Measurements from ENCODE around the gene TBX21.
A peak's percentile ranks its signal among the peaks of the same experiment; 100 is the strongest.
"Not testable (repeated sequence)": the region's sequence is repeated elsewhere in the genome, so short reads cannot be mapped to it uniquely, and the experiment has no call there.

The TBX21 gene

GRCh38 chr17:47739945-47740344 lies 6.9 kb downstream of the TBX21 start:
- H3K27me3 ChIP-seq (ENCODE audit: insufficient read depth, low read length); H4K8ac ChIP-seq (ENCODE audit: low read depth, low read length); H3K4me2 ChIP-seq (ENCODE audit: low read length); H2BK120ac ChIP-seq (ENCODE audit: insufficient read depth, low read length, poor library complexity); H3K18ac ChIP-seq (ENCODE audit: low read length); H3K23ac ChIP-seq (ENCODE audit: low read length); H3K79me2 ChIP-seq (ENCODE audit: control insufficient read depth, insufficient read depth, low read length, poor library complexity); H3K9ac ChIP-seq (ENCODE audit: low read length); H3K14ac ChIP-seq (ENCODE audit: low read length); H3K4ac ChIP-seq (ENCODE audit: low read depth, low read length); H3K4me3 ChIP-seq (ENCODE audit: low read depth, low read length); H3K4me1 ChIP-seq (ENCODE audit: control insufficient read depth in 1 of 2, insufficient read depth in 2 of 2, low read length in 2 of 2); H4K12ac ChIP-seq (ENCODE audit: low read depth, low read length); H3K36me3 ChIP-seq (ENCODE audit: control insufficient read depth in 1 of 2, insufficient read depth in 2 of 2, low read length in 2 of 2); H2AFZ ChIP-seq (ENCODE audit: insufficient read depth, low read length, poor library complexity); H3K79me1 ChIP-seq (ENCODE audit: low read length); H2BK12ac ChIP-seq (ENCODE audit: low read length); H3K27ac ChIP-seq (ENCODE audit: low read depth, low read length); H2BK5ac ChIP-seq (ENCODE audit: low read depth, low read length, poor library complexity); H2AK5ac ChIP-seq (ENCODE audit: low read length); H4K91ac ChIP-seq (ENCODE audit: low read depth, low read length); DNase-seq; H3K9me3 ChIP-seq (ENCODE audit: insufficient read depth, low read depth, low read length): not testable (repeated sequence)
- no CpG with 5 or more reads among the region's 12 CpGs for WGBS (ENCODE audit: extremely low coverage, insufficient coverage, insufficient read length)

- Histone ChIP-seq H3K27me3 (ENCODE audit: insufficient read depth, low read length) (no peaks in the 10 kb centered on the region), H3K36me3 (ENCODE audit: control insufficient read depth in 1 of 2, insufficient read depth in 2 of 2, low read length in 2 of 2) (no peaks in the 10 kb centered on the region), H3K18ac (ENCODE audit: low read length) (no peak overlapping the region), H3K9ac (ENCODE audit: low read length) (no peak overlapping the region), H4K12ac (ENCODE audit: low read depth, low read length) (no peak overlapping the region), H3K4me1 (ENCODE audit: control insufficient read depth in 1 of 2, insufficient read depth in 2 of 2, low read length in 2 of 2) (no peaks in the 10 kb centered on the region), H2AFZ (ENCODE audit: insufficient read depth, low read length, poor library complexity) (no peak overlapping the region), H3K4me2 (ENCODE audit: low read length) (no peak overlapping the region), H3K27ac (ENCODE audit: low read depth, low read length) (no peak overlapping the region), H2BK5ac (ENCODE audit: low read depth, low read length, poor library complexity) (no peak overlapping the region), H2AK5ac (ENCODE audit: low read length) (no peak overlapping the region), H3K9me3 (ENCODE audit: insufficient read depth, low read depth, low read length) (no peaks in the 10 kb centered on the region), H4K91ac (ENCODE audit: low read depth, low read length) (no peak overlapping the region), H3K4ac (ENCODE audit: low read depth, low read length) (no peak overlapping the region), H2BK12ac (ENCODE audit: low read length) (no peak overlapping the region), H3K14ac (ENCODE audit: low read length) (no peak overlapping the region), H4K8ac (ENCODE audit: low read depth, low read length) (no peak overlapping the region), H2BK120ac (ENCODE audit: insufficient read depth, low read length, poor library complexity) (no peak overlapping the region), H3K79me1 (ENCODE audit: low read length) (no peaks in the 10 kb centered on the region), H3K23ac (ENCODE audit: low read length) (no peak overlapping the region), H3K79me2 (ENCODE audit: control insufficient read depth, insufficient read depth, low read length, poor library complexity) (no peaks in the 10 kb centered on the region), H3K4me3 (ENCODE audit: low read depth, low read length) (peak overlapping the region; percentile 13)
- WGBS (ENCODE audit: extremely low coverage, insufficient coverage, insufficient read length) = no CpG with 5 or more reads among the region's 11 CpGs
- no peak for DNase-seq
Measured at GRCh38 chr17:47741109-47741792, 8.2 kb downstream of the TBX21 start.

GRCh38 chr17:47741793-47742145 lies 8.7 kb downstream of the TBX21 start:
- no CpG with 5 or more reads among the region's 9 CpGs for WGBS (ENCODE audit: extremely low coverage, insufficient coverage, insufficient read length)
- Histone ChIP-seq H2AK5ac (ENCODE audit: low read length) (no peak overlapping the region), H2BK5ac (ENCODE audit: low read depth, low read length, poor library complexity) (no peak overlapping the region), H3K23ac (ENCODE audit: low read length) (no peak overlapping the region), H4K91ac (ENCODE audit: low read depth, low read length) (no peak overlapping the region), H3K79me1 (ENCODE audit: low read length) (no peaks in the 10 kb centered on the region), H4K12ac (ENCODE audit: low read depth, low read length) (no peak overlapping the region), H3K4me1 (ENCODE audit: control insufficient read depth in 1 of 2, insufficient read depth in 2 of 2, low read length in 2 of 2) (no peaks in the 10 kb centered on the region), H3K27me3 (ENCODE audit: insufficient read depth, low read length) (no peaks in the 10 kb centered on the region), H3K27ac (ENCODE audit: low read depth, low read length) (no peak overlapping the region), H3K4ac (ENCODE audit: low read depth, low read length) (no peak overlapping the region), H2BK120ac (ENCODE audit: insufficient read depth, low read length, poor library complexity) (no peak overlapping the region), H3K9me3 (ENCODE audit: insufficient read depth, low read depth, low read length) (no peaks in the 10 kb centered on the region), H3K18ac (ENCODE audit: low read length) (no peak overlapping the region), H2BK12ac (ENCODE audit: low read length) (no peak overlapping the region), H3K79me2 (ENCODE audit: control insufficient read depth, insufficient read depth, low read length, poor library complexity) (no peaks in the 10 kb centered on the region), H3K4me3 (ENCODE audit: low read depth, low read length) (no peak overlapping the region), H3K9ac (ENCODE audit: low read length) (no peak overlapping the region), H3K14ac (ENCODE audit: low read length) (no peak overlapping the region), H2AFZ (ENCODE audit: insufficient read depth, low read length, poor library complexity) (no peak overlapping the region), H3K36me3 (ENCODE audit: control insufficient read depth in 1 of 2, insufficient read depth in 2 of 2, low read length in 2 of 2) (no peaks in the 10 kb centered on the region), H4K8ac (ENCODE audit: low read depth, low read length) (no peak overlapping the region), H3K4me2 (ENCODE audit: low read length) (no peak overlapping the region)
- no peak for DNase-seq

GRCh38 chr17:47742319-47743181 lies 9.5 kb downstream of the TBX21 start:
- H4K12ac ChIP-seq (ENCODE audit: low read depth, low read length) = no peak overlapping the region
- no peaks in the 10 kb centered on the region for H3K79me1 ChIP-seq (ENCODE audit: low read length)
- no peaks in the 10 kb centered on the region for H3K27me3 ChIP-seq (ENCODE audit: insufficient read depth, low read length)
- H2BK120ac ChIP-seq (ENCODE audit: insufficient read depth, low read length, poor library complexity) = no peak overlapping the region
- no peaks in the 10 kb centered on the region for H3K4me1 ChIP-seq (ENCODE audit: control insufficient read depth in 1 of 2, insufficient read depth in 2 of 2, low read length in 2 of 2)
- H3K4me2 ChIP-seq (ENCODE audit: low read length) = no peak overlapping the region
- no peak overlapping the region for H3K27ac ChIP-seq (ENCODE audit: low read depth, low read length)
- no peak overlapping the region for H3K9ac ChIP-seq (ENCODE audit: low read length)
- H3K18ac ChIP-seq (ENCODE audit: low read length) = no peak overlapping the region
- no peak overlapping the region for H3K4ac ChIP-seq (ENCODE audit: low read depth, low read length)
- no peak overlapping the region for H3K23ac ChIP-seq (ENCODE audit: low read length)
- no peak overlapping the region for H2AFZ ChIP-seq (ENCODE audit: insufficient read depth, low read length, poor library complexity)
- H2BK5ac ChIP-seq (ENCODE audit: low read depth, low read length, poor library complexity) = no peak overlapping the region
- H3K9me3 ChIP-seq (ENCODE audit: insufficient read depth, low read depth, low read length) = no peaks in the 10 kb centered on the region
- no CpG with 5 or more reads among the region's 26 CpGs for WGBS (ENCODE audit: extremely low coverage, insufficient coverage, insufficient read length)
- H3K36me3 ChIP-seq (ENCODE audit: control insufficient read depth in 1 of 2, insufficient read depth in 2 of 2, low read length in 2 of 2) = no peaks in the 10 kb centered on the region
- H3K79me2 ChIP-seq (ENCODE audit: control insufficient read depth, insufficient read depth, low read length, poor library complexity) = no peaks in the 10 kb centered on the region
- no peak for DNase-seq
- H2BK12ac ChIP-seq (ENCODE audit: low read length) = no peak overlapping the region
- H3K4me3 ChIP-seq (ENCODE audit: low read depth, low read length) = no peak overlapping the region
- H4K8ac ChIP-seq (ENCODE audit: low read depth, low read length) = no peak overlapping the region
- no peak overlapping the region for H4K91ac ChIP-seq (ENCODE audit: low read depth, low read length)
- no peak overlapping the region for H3K14ac ChIP-seq (ENCODE audit: low read length)
- no peak overlapping the region for H2AK5ac ChIP-seq (ENCODE audit: low read length)

All from trophoblast cell (in vitro differentiated cells and primary cell).